IMR-90 (cell line): ENCODE data around the gene TUB. TPM values are rescaled to one million over a fixed set of nuclear protein-coding genes. Genes with fewer than 3 reads are reported as not detected.

Source experiments
- ATAC-seq: fragments of 200-7000 bp; cut with Tn5 transposase; 2 replicates; pipeline ENCODE4 v1.9.1; 2020; ENCODE audit warnings: low read depth, mild to moderate bottlenecking, moderate library complexity
- BruUV-seq: library from RNA; stranded (reverse); fragments of 400-500 nt; replicated peaks from 2 replicates; lab custom pipeline; 2021; lab: Mats Ljungman, UMichigan
- CTCF ChIA-PET: fragments of 300-600 bp; formaldehyde crosslinking; extraction: SDS; loops from one replicate; lab custom pipeline; 2021; ENCODE audit warnings: antibody characterized with exemption; lab: Yijun Ruan, JAX
- POLR2A ChIA-PET: fragments of 300-600 bp; sonication (Branson Sonifier 250); formaldehyde crosslinking; loops from one replicate; lab custom pipeline; 2022; ENCODE audit warnings: antibody characterized with exemption; ENCODE audit not compliant: unreplicated experiment; lab: Charles Lee
- DNase-seq: peaks from one replicate; pipeline ENCODE4 v3.0.0; 2013
- H2AFZ ChIP-seq: replicated peaks from 2 replicates; pipeline ENCODE3; 2013; ENCODE audit warnings: low read length, mild to moderate bottlenecking; ENCODE audit not compliant: poor library complexity
- H2AK5ac ChIP-seq: 2 replicates; pipeline ENCODE4 v1.6.1; 2013; ENCODE audit warnings: low read depth, low read length, inconsistent platforms
- H2AK9ac ChIP-seq: replicated peaks from 2 replicates; pipeline ENCODE3; 2013; ENCODE audit warnings: mild to moderate bottlenecking, low read depth, low read length, moderate library complexity; ENCODE audit not compliant: poor library complexity
- H2BK120ac ChIP-seq: 2 replicates; pipeline ENCODE4 v1.6.1; 2013; ENCODE audit warnings: low read depth, low read length, inconsistent platforms
- H2BK15ac ChIP-seq: 3 replicates; pipeline ENCODE4 v1.6.1; 2013; ENCODE audit warnings: low read depth, low read length, inconsistent platforms
- H2BK20ac ChIP-seq: 2 replicates; pipeline ENCODE4 v1.6.1; 2013; ENCODE audit warnings: low read depth, mild to moderate bottlenecking, inconsistent platforms, low read length, moderate library complexity
- H2BK5ac ChIP-seq: 2 replicates; pipeline ENCODE4 v1.6.1; 2013; ENCODE audit warnings: mild to moderate bottlenecking, low read depth, low read length, inconsistent platforms; ENCODE audit not compliant: poor library complexity, severe bottlenecking
- H3K14ac ChIP-seq: replicated peaks from 2 replicates; pipeline ENCODE4 v1.6.1; 2013; ENCODE audit warnings: low read depth, low read length, inconsistent platforms
- H3K18ac ChIP-seq: 2 replicates; pipeline ENCODE4 v1.6.1; 2013; ENCODE audit warnings: low read depth, low read length, control low read depth
- H3K23ac ChIP-seq: 2 replicates; pipeline ENCODE4 v1.6.1; 2013; ENCODE audit warnings: low read depth, low read length, inconsistent platforms
- H3K27ac ChIP-seq: 2 replicates; pipeline ENCODE4 v1.5.1; 2013; ENCODE audit warnings: mild to moderate bottlenecking, control low read depth, low read length; ENCODE audit not compliant: insufficient read depth
- H3K27me3 ChIP-seq: 2 replicates; pipeline ENCODE4 v1.6.1; 2013; ENCODE audit warnings: low read length; ENCODE audit not compliant: control insufficient read depth, insufficient read depth
- H3K36me3 ChIP-seq: 2 replicates; pipeline ENCODE4 v1.6.1; 2013; ENCODE audit warnings: low read length, mixed read lengths; ENCODE audit not compliant: control insufficient read depth, insufficient read depth
- H3K4ac ChIP-seq: 2 replicates; pipeline ENCODE4 v1.6.1; 2013; ENCODE audit warnings: low read depth, low read length, inconsistent platforms
- H3K4me1 ChIP-seq: 2 replicates; pipeline ENCODE4 v1.6.1; 2013; ENCODE audit warnings: low read length, mixed read lengths; ENCODE audit not compliant: control insufficient read depth, insufficient read depth
- H3K4me2 ChIP-seq: 2 replicates; pipeline ENCODE4 v1.6.1; 2013; ENCODE audit warnings: low read depth, mild to moderate bottlenecking, control low read depth, low read length, moderate library complexity
- H3K4me3 ChIP-seq: 2 replicates; pipeline ENCODE4 v1.5.1; 2013; ENCODE audit warnings: low read depth, mild to moderate bottlenecking, control low read depth, low read length, moderate library complexity; ENCODE audit not compliant: insufficient read depth
- H3K56ac ChIP-seq: 2 replicates; pipeline ENCODE4 v1.6.1; 2013; ENCODE audit warnings: low read length, inconsistent platforms; ENCODE audit not compliant: insufficient read depth; ENCODE audit errors: extremely low read depth
- H3K79me1 ChIP-seq, 2 experiments: 2 replicates each; pipeline ENCODE4 v1.6.1; 2013; ENCODE audit warnings: low read length in 2 of 2, inconsistent platforms in 1 of 2, low read depth in 1 of 2
- H3K9ac ChIP-seq: 2 replicates; pipeline ENCODE4 v1.6.1; 2013; ENCODE audit warnings: low read depth, low read length, control low read depth
- H3K9me1 ChIP-seq: 2 replicates; pipeline ENCODE4 v1.6.1; 2013; ENCODE audit warnings: low read length, inconsistent platforms; ENCODE audit not compliant: insufficient read depth
- H3K9me3 ChIP-seq: 2 replicates; pipeline ENCODE4 v1.6.1; 2013; ENCODE audit warnings: low read length; ENCODE audit not compliant: control insufficient read depth, insufficient read depth
- H4K20me1 ChIP-seq: 2 replicates; pipeline ENCODE4 v1.6.1; 2013; ENCODE audit warnings: low read length, inconsistent platforms; ENCODE audit not compliant: insufficient read depth
- H4K5ac ChIP-seq: 2 replicates; pipeline ENCODE4 v1.6.1; 2013; ENCODE audit warnings: mild to moderate bottlenecking, low read depth, low read length, control low read depth
- H4K8ac ChIP-seq, 2 experiments: 2 replicates each; pipeline ENCODE4 v1.6.1; 2013; ENCODE audit warnings: low read depth in 2 of 2, low read length in 2 of 2, control low read depth in 1 of 2, inconsistent platforms in 1 of 2
- H4K91ac ChIP-seq: 2 replicates; pipeline ENCODE4 v1.6.1; 2013; ENCODE audit warnings: low read depth, low read length, inconsistent platforms; ENCODE audit not compliant: insufficient read depth
- BHLHE40 ChIP-seq: fragments of 150-350 bp; IDR thresholded peaks from 2 replicates; pipeline ENCODE4 v1.6.1; 2016; ENCODE audit warnings: mild to moderate bottlenecking, low read depth, low read length
- CEBPB ChIP-seq: IDR thresholded peaks from 2 replicates; pipeline ENCODE4 v1.6.1; 2012; ENCODE audit warnings: low read depth, low read length, improper control_type of control experiment
- CHD1 ChIP-seq: IDR thresholded peaks from 2 replicates; pipeline ENCODE4 v1.6.1; 2012; ENCODE audit warnings: low read depth, low read length, improper control_type of control experiment
- FOS ChIP-seq: fragments of 150-350 bp; IDR thresholded peaks from 2 replicates; pipeline ENCODE4 v1.6.1; 2016; ENCODE audit warnings: low read depth, low read length
- MAZ ChIP-seq: IDR thresholded peaks from 2 replicates; pipeline ENCODE4 v1.6.1; 2012; ENCODE audit warnings: low read depth, mild to moderate bottlenecking, low read length, improper control_type of control experiment, moderate library complexity, borderline replicate concordance
- MXI1 ChIP-seq: IDR thresholded peaks from 2 replicates; pipeline ENCODE4 v1.6.1; 2012; ENCODE audit warnings: low read depth, mild to moderate bottlenecking, low read length, moderate library complexity, borderline replicate concordance
- RFX5 ChIP-seq: IDR thresholded peaks from 2 replicates; pipeline ENCODE4 v1.8.0; 2012; ENCODE audit warnings: low read depth, mild to moderate bottlenecking, low read length, moderate library complexity
- WGBS, 2 experiments: methylation state at CpG; one replicate each; pipeline versions ENCODE4 v1.1.5 to v1.1.7; 2013; ENCODE audit warnings: missing lambda C conversion rate in 2 of 2; ENCODE audit not compliant: insufficient read length in 1 of 2; ENCODE audit errors: extremely low coverage in 2 of 2; 5-methylcytosine and 5-hydroxymethylcytosine counted together
- dilution Hi-C: fragments of 300-500 bp; cut with HindIII; formaldehyde crosslinking; loops from one replicate; pipeline ENCODE4 v1.14.3; 2018; ENCODE audit warnings: low sequenced_read_pairs; ENCODE audit not compliant: unreplicated experiment
- in situ Hi-C: fragments of 300-500 bp; cut with MboI; formaldehyde crosslinking; loops from 3 replicates; pipeline ENCODE4 v1.14.3; 2019; ENCODE audit warnings: low sequenced_read_pairs, inconsistent platforms, mixed read lengths
- intact Hi-C: fragments of 100-400 bp; cut with micrococcal nuclease; formaldehyde crosslinking; loops from 2 replicates; pipeline ENCODE4 v1.10.0; 2022
- polyA plus RNA-seq, 3 experiments: library from polyadenylated mRNA; depleted of rRNA; stranded (reverse); fragments of >200 nt; gene quantifications; 2 replicates each; pipeline ENCODE4 v1.2.3, GENCODE V29; 2012; ENCODE audit warnings: low replicate concordance in 1 of 3
- total RNA-seq: library from RNA; depleted of rRNA; stranded (reverse); fragments of >200 nt; gene quantifications from 2 replicates; pipeline ENCODE4 v1.2.3, GENCODE V29; 2012
- TF ChIP-seq, protein P1 (sequence below): fragments of 150-350 bp; IDR thresholded peaks from 2 replicates; pipeline ENCODE4 v1.6.1; 2016; ENCODE audit warnings: low read depth, mild to moderate bottlenecking, low read length, moderate library complexity, borderline replicate concordance
- TF ChIP-seq, protein P2 (sequence below): fragments of 150-350 bp; IDR thresholded peaks from 2 replicates; pipeline ENCODE4 v1.6.1; 2017; ENCODE audit warnings: mild to moderate bottlenecking, antibody characterized with exemption, low read length, low read depth

The TUB gene
- total and polyA plus RNA-seq, 2 of the 4 experiments (the other 2 are of a cell fraction), result 11.8 to 12.9 TPM

- Histone ChIP-seq H3K9ac (no peak overlapping the region), H4K8ac (no peak overlapping the region), H2AFZ (no peak overlapping the region), H4K5ac (no peak overlapping the region), H3K79me1 (no peaks in the 10 kb centered on the region), H3K23ac (no peak overlapping the region), H3K9me3 (no peaks in the 10 kb centered on the region), H3K9me1 (no peaks in the 10 kb centered on the region), H3K4ac (no peak overlapping the region), H2BK15ac (no peak overlapping the region), H2BK20ac (no peak overlapping the region), H2AK9ac (no peak overlapping the region), H3K27me3 (no peaks in the 10 kb centered on the region), H3K4me3 (no peak overlapping the region), H2AK5ac (no peak overlapping the region), H3K4me1 (peaks cover 9% of the 10 kb centered on the region), H3K56ac (no peak overlapping the region), H3K18ac (no peak overlapping the region), H2BK120ac (no peak overlapping the region), H3K36me3 (peaks cover 22% of the 10 kb centered on the region), H3K27ac (no peak overlapping the region), H2BK5ac (no peak overlapping the region), H3K14ac (no peak overlapping the region), H4K91ac (no peak overlapping the region), H4K20me1 (no peaks in the 10 kb centered on the region), H3K4me2 (no peak overlapping the region)
- ChIA-PET CTCF (interaction anchor here (1.1 to 4.1 kb wide), 3 partner anchors 10 to 93 kb away, joined by 3 to 55 read pairs (median 3); no protein-coding TSS in a partner anchor), POLR2A (no interaction called here)
- dilution Hi-C loops, result no loop called here
- intact Hi-C loops, result no loop called here
- no peak for TF ChIP-seq BHLHE40
- TF ChIP-seq, protein P1, sequence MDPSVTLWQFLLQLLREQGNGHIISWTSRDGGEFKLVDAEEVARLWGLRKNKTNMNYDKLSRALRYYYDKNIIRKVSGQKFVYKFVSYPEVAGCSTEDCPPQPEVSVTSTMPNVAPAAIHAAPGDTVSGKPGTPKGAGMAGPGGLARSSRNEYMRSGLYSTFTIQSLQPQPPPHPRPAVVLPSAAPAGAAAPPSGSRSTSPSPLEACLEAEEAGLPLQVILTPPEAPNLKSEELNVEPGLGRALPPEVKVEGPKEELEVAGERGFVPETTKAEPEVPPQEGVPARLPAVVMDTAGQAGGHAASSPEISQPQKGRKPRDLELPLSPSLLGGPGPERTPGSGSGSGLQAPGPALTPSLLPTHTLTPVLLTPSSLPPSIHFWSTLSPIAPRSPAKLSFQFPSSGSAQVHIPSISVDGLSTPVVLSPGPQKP, result no peak
- TF ChIP-seq FOS, result no peak
- TF ChIP-seq, protein P2, sequence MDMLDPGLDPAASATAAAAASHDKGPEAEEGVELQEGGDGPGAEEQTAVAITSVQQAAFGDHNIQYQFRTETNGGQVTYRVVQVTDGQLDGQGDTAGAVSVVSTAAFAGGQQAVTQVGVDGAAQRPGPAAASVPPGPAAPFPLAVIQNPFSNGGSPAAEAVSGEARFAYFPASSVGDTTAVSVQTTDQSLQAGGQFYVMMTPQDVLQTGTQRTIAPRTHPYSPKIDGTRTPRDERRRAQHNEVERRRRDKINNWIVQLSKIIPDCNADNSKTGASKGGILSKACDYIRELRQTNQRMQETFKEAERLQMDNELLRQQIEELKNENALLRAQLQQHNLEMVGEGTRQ, result no peak
- no peak for TF ChIP-seq RFX5
- no peak for TF ChIP-seq MAZ
- TF ChIP-seq CEBPB, result no peak
- no peak for TF ChIP-seq CHD1
- TF ChIP-seq MXI1, result no peak
- in situ Hi-C loops, result no loop called here
- ATAC-seq (no peak), DNase-seq (no peak)
- BruUV-seq, result no TSS peak
- WGBS, 2 experiments, result 89% methylated on average over 3 of the region's 8 CpGs; no CpG with 5 or more reads in 1 of the 2 experiments
Measured at GRCh38 chr11:8100605-8101004, 19.6 kb downstream of the TUB start.
